ENCODE results near the gene PRRC2A.

DNA sequence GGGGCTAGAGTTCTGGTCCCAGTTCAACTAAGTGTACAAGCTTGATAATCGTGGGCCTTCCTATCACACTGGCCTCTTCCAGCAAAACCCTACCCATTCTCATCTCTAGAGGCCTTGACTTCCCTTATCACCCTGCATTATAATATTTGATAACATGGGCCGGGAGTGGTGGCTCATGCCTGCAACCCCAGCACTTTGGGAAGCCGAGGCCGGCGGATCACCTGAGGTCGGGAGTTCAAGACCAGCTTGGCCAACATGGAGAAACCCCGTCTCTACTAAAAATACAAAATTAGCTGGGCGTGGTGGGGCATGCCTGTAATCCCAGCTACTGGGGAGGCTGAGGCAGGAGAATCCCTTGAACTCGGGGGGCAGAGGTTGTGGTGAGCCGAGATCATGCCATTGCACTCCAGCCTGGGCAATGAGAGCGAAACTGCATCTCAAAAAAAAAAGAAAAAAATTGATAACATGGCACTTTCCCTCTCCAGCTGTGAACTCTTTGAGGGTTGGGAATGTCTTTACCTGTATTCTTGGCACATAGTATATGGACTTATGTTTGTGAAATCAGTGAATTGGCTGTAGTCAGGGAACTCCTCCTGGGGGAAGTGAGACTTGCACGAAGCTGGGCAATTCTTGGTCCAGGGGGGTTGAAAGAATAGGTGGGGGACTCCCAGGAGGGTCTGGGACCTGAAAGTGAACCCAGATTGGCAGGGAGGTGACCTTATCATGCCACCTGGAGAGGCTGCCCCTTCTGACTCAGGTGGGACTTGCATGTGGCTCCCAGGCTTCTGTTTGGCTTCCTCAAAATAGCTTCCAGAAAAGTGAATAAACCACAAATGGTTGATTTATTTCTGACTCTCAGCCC lies 41.0 kb downstream of the PRRC2A start:
- no peak for TF ChIP-seq POLR2A (IDR thresholded peaks at IDR 0.05)
- TF ChIP-seq, protein P1, sequence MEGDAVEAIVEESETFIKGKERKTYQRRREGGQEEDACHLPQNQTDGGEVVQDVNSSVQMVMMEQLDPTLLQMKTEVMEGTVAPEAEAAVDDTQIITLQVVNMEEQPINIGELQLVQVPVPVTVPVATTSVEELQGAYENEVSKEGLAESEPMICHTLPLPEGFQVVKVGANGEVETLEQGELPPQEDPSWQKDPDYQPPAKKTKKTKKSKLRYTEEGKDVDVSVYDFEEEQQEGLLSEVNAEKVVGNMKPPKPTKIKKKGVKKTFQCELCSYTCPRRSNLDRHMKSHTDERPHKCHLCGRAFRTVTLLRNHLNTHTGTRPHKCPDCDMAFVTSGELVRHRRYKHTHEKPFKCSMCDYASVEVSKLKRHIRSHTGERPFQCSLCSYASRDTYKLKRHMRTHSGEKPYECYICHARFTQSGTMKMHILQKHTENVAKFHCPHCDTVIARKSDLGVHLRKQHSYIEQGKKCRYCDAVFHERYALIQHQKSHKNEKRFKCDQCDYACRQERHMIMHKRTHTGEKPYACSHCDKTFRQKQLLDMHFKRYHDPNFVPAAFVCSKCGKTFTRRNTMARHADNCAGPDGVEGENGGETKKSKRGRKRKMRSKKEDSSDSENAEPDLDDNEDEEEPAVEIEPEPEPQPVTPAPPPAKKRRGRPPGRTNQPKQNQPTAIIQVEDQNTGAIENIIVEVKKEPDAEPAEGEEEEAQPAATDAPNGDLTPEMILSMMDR (IDR thresholded peaks at IDR 0.05), result no peak
